PC-9 (cell line): ENCODE data around the gene PPARGC1A. TPM values are rescaled to one million over a fixed set of nuclear protein-coding genes. Genes with fewer than 3 reads are reported as not detected.

Source experiments
- BruUV-seq: library from RNA; stranded (reverse); fragments of 400-500 nt; replicated peaks from 2 replicates; lab custom pipeline; 2021; lab: Mats Ljungman, UMichigan
- CTCF ChIA-PET: fragments of 300-600 bp; sonication (Branson Sonifier 250); formaldehyde crosslinking; loops from one replicate; lab custom pipeline; 2022; ENCODE audit warnings: antibody characterized with exemption; lab: Charles Lee
- POLR2A ChIA-PET: fragments of 300-600 bp; sonication (Branson Sonifier 250); formaldehyde crosslinking; loops from one replicate; lab custom pipeline; 2022; ENCODE audit warnings: antibody characterized with exemption; ENCODE audit not compliant: unreplicated experiment; lab: Charles Lee
- DNase-seq, 2 experiments: peaks; one replicate each; pipeline versions ENCODE4 v3.0.0 to v3.0.0-alpha.2; 2015 to 2022; ENCODE audit warnings: mixed read lengths in 1 of 2
- H2AFZ ChIP-seq: fragments of 200-600 bp; sonication (generic); 2 replicates; pipeline ENCODE4 v1.8.1; 2017; ENCODE audit warnings: antibody characterized with exemption
- H3F3A ChIP-seq: fragments of 200-600 bp; sonication (generic); 2 replicates; pipeline ENCODE4 v1.8.1; 2017; ENCODE audit warnings: antibody characterized with exemption, mild to moderate bottlenecking, low read depth; ENCODE audit not compliant: insufficient read depth
- H3K27ac ChIP-seq: fragments of 200-600 bp; sonication (generic); 2 replicates; pipeline ENCODE4 v1.6.1; 2016; ENCODE audit warnings: mixed run types
- H3K27me3 ChIP-seq: fragments of 200-600 bp; sonication (generic); 2 replicates; pipeline ENCODE4 v1.6.1; 2016; ENCODE audit warnings: low read depth, mixed run types; ENCODE audit not compliant: insufficient read depth
- H3K36me3 ChIP-seq: fragments of 200-600 bp; sonication (generic); 2 replicates; pipeline ENCODE4 v1.6.1; 2016; ENCODE audit warnings: low read depth, mixed run types
- H3K4me1 ChIP-seq: fragments of 200-600 bp; sonication (generic); replicated peaks from 2 replicates; pipeline ENCODE4 v1.6.1; 2016; ENCODE audit warnings: mixed run types; ENCODE audit not compliant: insufficient read depth
- H3K4me2 ChIP-seq: fragments of 200-600 bp; sonication (generic); 2 replicates; pipeline ENCODE4 v1.6.1; 2017; ENCODE audit warnings: mixed run types
- H3K4me3 ChIP-seq: fragments of 200-600 bp; sonication (generic); 2 replicates; pipeline ENCODE4 v1.6.1; 2016; ENCODE audit warnings: mixed run types
- H3K79me2 ChIP-seq: fragments of 200-600 bp; sonication (generic); 2 replicates; pipeline ENCODE4 v1.6.1; 2017; ENCODE audit warnings: low read depth, mixed run types
- H3K9me2 ChIP-seq: fragments of 200-600 bp; sonication (generic); 2 replicates; pipeline ENCODE4 v1.8.1; 2017; ENCODE audit warnings: mild to moderate bottlenecking; ENCODE audit not compliant: insufficient read depth
- H3K9me3 ChIP-seq: fragments of 200-600 bp; sonication (generic); 2 replicates; pipeline ENCODE4 v1.8.1; 2016; ENCODE audit warnings: low read depth; ENCODE audit not compliant: insufficient read depth
- H4K20me1 ChIP-seq: fragments of 200-600 bp; sonication (generic); 2 replicates; pipeline ENCODE4 v1.8.1; 2017; ENCODE audit not compliant: insufficient read depth
- EZH2 ChIP-seq: fragments of 200-600 bp; sonication (generic); IDR thresholded peaks from 2 replicates; pipeline ENCODE4 v1.8.0; 2017; ENCODE audit warnings: antibody characterized with exemption, low read depth
- intact Hi-C: fragments of 100-400 bp; cut with micrococcal nuclease; formaldehyde crosslinking; loops from one replicate; pipeline ENCODE4 v1.10.0; 2022; ENCODE audit not compliant: unreplicated experiment
- total RNA-seq: library from RNA; stranded (reverse); gene quantifications from 2 replicates; pipeline ENCODE4 v1.2.3, GENCODE V29; 2021
- TF ChIP-seq, protein P1 (sequence below): fragments of 200-600 bp; sonication (generic); conservative IDR thresholded peaks from 2 replicates; pipeline ENCODE4 v1.6.1; 2017; ENCODE audit warnings: mixed run types, antibody characterized with exemption, mild to moderate bottlenecking, moderate library complexity

Gene PPARGC1A
- total RNA-seq, 1 experiment from 2014 or later: not detected

GRCh38 chr4:23746027-23746426 is 143.8 kb downstream of the PPARGC1A start:
- Histone ChIP-seq H3K36me3 (no peaks in the 10 kb centered on the region), H3K4me3 (no peak overlapping the region), H2AFZ (no peak overlapping the region), H4K20me1 (no peaks in the 10 kb centered on the region), H3K79me2 (no peaks in the 10 kb centered on the region), H3K9me2 (no peaks in the 10 kb centered on the region), H3K4me1 (no peaks in the 10 kb centered on the region), H3K27ac (no peak overlapping the region), H3K9me3 (no peaks in the 10 kb centered on the region), H3F3A (no peaks in the 10 kb centered on the region), H3K27me3 (no peaks in the 10 kb centered on the region), H3K4me2 (no peak overlapping the region)
- BruUV-seq: no TSS peak
- intact Hi-C loops: no loop called here
- no peak for DNase-seq
- CTCF ChIA-PET: no interaction called here
- TF ChIP-seq, protein P1, sequence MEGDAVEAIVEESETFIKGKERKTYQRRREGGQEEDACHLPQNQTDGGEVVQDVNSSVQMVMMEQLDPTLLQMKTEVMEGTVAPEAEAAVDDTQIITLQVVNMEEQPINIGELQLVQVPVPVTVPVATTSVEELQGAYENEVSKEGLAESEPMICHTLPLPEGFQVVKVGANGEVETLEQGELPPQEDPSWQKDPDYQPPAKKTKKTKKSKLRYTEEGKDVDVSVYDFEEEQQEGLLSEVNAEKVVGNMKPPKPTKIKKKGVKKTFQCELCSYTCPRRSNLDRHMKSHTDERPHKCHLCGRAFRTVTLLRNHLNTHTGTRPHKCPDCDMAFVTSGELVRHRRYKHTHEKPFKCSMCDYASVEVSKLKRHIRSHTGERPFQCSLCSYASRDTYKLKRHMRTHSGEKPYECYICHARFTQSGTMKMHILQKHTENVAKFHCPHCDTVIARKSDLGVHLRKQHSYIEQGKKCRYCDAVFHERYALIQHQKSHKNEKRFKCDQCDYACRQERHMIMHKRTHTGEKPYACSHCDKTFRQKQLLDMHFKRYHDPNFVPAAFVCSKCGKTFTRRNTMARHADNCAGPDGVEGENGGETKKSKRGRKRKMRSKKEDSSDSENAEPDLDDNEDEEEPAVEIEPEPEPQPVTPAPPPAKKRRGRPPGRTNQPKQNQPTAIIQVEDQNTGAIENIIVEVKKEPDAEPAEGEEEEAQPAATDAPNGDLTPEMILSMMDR: no peak
- no peak for TF ChIP-seq EZH2
- POLR2A ChIA-PET: no interaction called here

DNA sequence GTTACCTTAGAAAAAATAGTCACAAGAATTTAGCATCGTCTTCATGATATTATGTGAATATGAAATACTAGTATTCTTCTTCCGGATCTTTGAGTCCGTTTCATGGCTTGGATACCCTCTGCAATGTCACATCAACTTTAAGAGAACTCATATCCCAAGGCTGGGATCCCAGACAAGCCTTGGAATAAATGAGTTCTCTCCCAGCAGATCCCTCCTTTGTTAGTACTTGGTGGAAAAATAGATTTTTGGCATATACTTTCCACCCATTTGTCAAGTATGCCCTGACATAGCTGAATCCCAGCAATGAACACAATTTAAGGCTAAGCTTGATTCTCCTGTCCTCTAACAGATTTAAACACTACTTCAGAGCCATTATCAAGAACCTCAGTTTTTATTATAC is 144.5 kb downstream of the PPARGC1A start:
- H3K36me3 ChIP-seq: no peaks in the 10 kb centered on the region
- CTCF ChIA-PET: no interaction called here
- H3K9me3 ChIP-seq: no peaks in the 10 kb centered on the region
- TF ChIP-seq EZH2: no peak
- TF ChIP-seq, protein P1: no peak
- intact Hi-C loops: no loop called here
- no peaks in the 10 kb centered on the region for H3K79me2 ChIP-seq
- BruUV-seq: no TSS peak
- H3F3A ChIP-seq: no peaks in the 10 kb centered on the region
- POLR2A ChIA-PET: no interaction called here
- DNase-seq: no peak
- no peak overlapping the region for H3K4me2 ChIP-seq
- no peaks in the 10 kb centered on the region for H3K4me1 ChIP-seq
- H4K20me1 ChIP-seq: no peaks in the 10 kb centered on the region
- H3K27ac ChIP-seq: no peak overlapping the region
- H2AFZ ChIP-seq: no peak overlapping the region
- no peaks in the 10 kb centered on the region for H3K27me3 ChIP-seq
- H3K9me2 ChIP-seq: no peaks in the 10 kb centered on the region
- no peak overlapping the region for H3K4me3 ChIP-seq
